ENCODE data around the gene ALDH9A1.
"Not testable (repeated sequence)": the region's sequence is repeated elsewhere in the genome, so short reads cannot be mapped to it uniquely, and the experiment has no call there.

ALDH9A1 gene
- total RNA-seq: 45.2 to 52.4 reads per million in 2 experiments

- peak; percentile 81 for DNase-seq (ENCODE audit: low read depth)
Measured at GRCh38 chr1:165697881-165698760, at the start of gene ALDH9A1. Gene ALDH9A1 (minus strand): TSS chr1:165698562. CDS start chr1:165698558, 4 bp downstream.

GRCh38 chr1:165747632-165748447 is 49.5 kb upstream of the ALDH9A1 start:
- DNase-seq (ENCODE audit: low read depth): no peak

- not testable (repeated sequence) for DNase-seq (ENCODE audit: low read depth)
Measured at GRCh38 chr1:165744913-165745312, 46.6 kb upstream of the ALDH9A1 start.

GRCh38 chr1:165742194-165742593 is 43.8 kb upstream of the ALDH9A1 start:
- DNase-seq (ENCODE audit: low read depth): no peak

GRCh38 chr1:165738794-165739193 is 40.4 kb upstream of the ALDH9A1 start:
- DNase-seq (ENCODE audit: low read depth): no peak

- DNase-seq (ENCODE audit: low read depth): no peak
Measured at GRCh38 chr1:165737196-165737595, 38.8 kb upstream of the ALDH9A1 start.

- DNase-seq (ENCODE audit: low read depth): no peak
Measured at GRCh38 chr1:165734906-165735305, 36.5 kb upstream of the ALDH9A1 start.

- DNase-seq (ENCODE audit: low read depth): no peak
Measured at GRCh38 chr1:165726841-165727240, 28.5 kb upstream of the ALDH9A1 start.

- no peak for DNase-seq (ENCODE audit: low read depth)
Measured at GRCh38 chr1:165726169-165726568, 27.8 kb upstream of the ALDH9A1 start.

GRCh38 chr1:165717918-165718515 is 19.7 kb upstream of the ALDH9A1 start:
- no peak for DNase-seq (ENCODE audit: low read depth)

- not testable (repeated sequence) for DNase-seq (ENCODE audit: low read depth)
Measured at GRCh38 chr1:165716265-165717051, 18.1 kb upstream of the ALDH9A1 start.

GRCh38 chr1:165712764-165713163 is 14.4 kb upstream of the ALDH9A1 start:
- no peak for DNase-seq (ENCODE audit: low read depth)

- DNase-seq (ENCODE audit: low read depth): no peak
Measured at GRCh38 chr1:165707984-165708706, 9.8 kb upstream of the ALDH9A1 start.

GRCh38 chr1:165703648-165704047 is 5.3 kb upstream of the ALDH9A1 start:
- no peak for DNase-seq (ENCODE audit: low read depth)

GRCh38 chr1:165701922-165702321 is 3.6 kb upstream of the ALDH9A1 start:
- not testable (repeated sequence) for DNase-seq (ENCODE audit: low read depth)

- no peak for DNase-seq (ENCODE audit: low read depth)
Measured at GRCh38 chr1:165699577-165699976, 1.2 kb upstream of the ALDH9A1 start.

GRCh38 chr1:165698761-165699052 is 345 bp upstream of the ALDH9A1 start:
- DNase-seq (ENCODE audit: low read depth): no peak

GRCh38 chr1:165697491-165697880 is 876 bp downstream of the ALDH9A1 start:
- DNase-seq (ENCODE audit: low read depth): no peak

- no peak for DNase-seq (ENCODE audit: low read depth)
Measured at GRCh38 chr1:165696625-165697100, 1.7 kb downstream of the ALDH9A1 start.

- DNase-seq (ENCODE audit: low read depth): no peak
Measured at GRCh38 chr1:165695031-165695430, 3.3 kb downstream of the ALDH9A1 start.

GRCh38 chr1:165688046-165688445 is 10.3 kb downstream of the ALDH9A1 start:
- DNase-seq (ENCODE audit: low read depth): no peak

Measured in T follicular helper cell (primary cell).